ENCODE results near the gene GM2A. TPM values are rescaled to one million over a fixed set of nuclear protein-coding genes. Genes with fewer than 3 reads are reported as not detected.

The GM2A gene
- total and polyA plus RNA-seq, 9 donors, result 14.7 to 52.8 (median 28.6) TPM

GRCh38 chr5:151225071-151225470, 27.9 kb upstream of the GM2A start:
- intact Hi-C loops (cut with DNase I), result loop anchor here in 1 of 4 donors (10.0 kb wide), 1 partner anchor 100 kb away; no protein-coding TSS in a partner anchor
- Histone ChIP-seq H3K4me3 (no peak overlapping the region), H3K27me3 (no peaks in the 10 kb centered on the region), H3K27ac (no peak overlapping the region), H3K9me3 (no peaks in the 10 kb centered on the region), H3K4me1 (ENCODE audit: insufficient read depth) (peaks cover 13% of the 10 kb centered on the region), H3K36me3 (no peaks in the 10 kb centered on the region)
- TF ChIP-seq EP300 (IDR thresholded peaks at IDR 0.05), result no peak
- WGBS, 3 donors, result 96% methylated on average over 4 of the region's 4 CpGs
- DNase-seq, result no peak

GRCh38 chr5:151225475-151225874, 27.5 kb upstream of the GM2A start:
- Histone ChIP-seq H3K4me3 (no peak overlapping the region), H3K27ac (no peak overlapping the region), H3K27me3 (no peaks in the 10 kb centered on the region), H3K4me1 (ENCODE audit: insufficient read depth) (peaks cover 13% of the 10 kb centered on the region), H3K36me3 (no peaks in the 10 kb centered on the region), H3K9me3 (no peaks in the 10 kb centered on the region)
- no peak for DNase-seq
- TF ChIP-seq POLR2A (IDR thresholded peaks at IDR 0.05) (no peak), EP300 (IDR thresholded peaks at IDR 0.05) (no peak), CTCF (IDR thresholded peaks at IDR 0.05) (no peak)
- 77 to 82% (median 78%) methylated on average over 5 of the region's 5 CpGs for WGBS, 3 donors
- intact Hi-C loops (cut with DNase I), result loop anchor here in 1 of 4 donors (10.0 kb wide), 1 partner anchor 101 kb away; no protein-coding TSS in a partner anchor

- intact Hi-C loops (cut with DNase I), result loop anchor here in 1 of 4 donors (10.0 kb wide), 1 partner anchor 103 kb away; no protein-coding TSS in a partner anchor
- H3K27me3 ChIP-seq, result no peaks in the 10 kb centered on the region
- 47 to 85% (median 51%) methylated on average over 6 of the region's 6 CpGs for WGBS, 3 donors
- H3K4me1 ChIP-seq (ENCODE audit: insufficient read depth), result peaks cover 6% of the 10 kb centered on the region
- no peak for DNase-seq
- TF ChIP-seq CTCF (IDR thresholded peaks at IDR 0.05), result no peak
- no peak for TF ChIP-seq POLR2A (IDR thresholded peaks at IDR 0.05)
- TF ChIP-seq EP300 (IDR thresholded peaks at IDR 0.05), result no peak
- H3K36me3 ChIP-seq, result no peaks in the 10 kb centered on the region
- no peak overlapping the region for H3K4me3 ChIP-seq
- no peak overlapping the region for H3K27ac ChIP-seq
- no peaks in the 10 kb centered on the region for H3K9me3 ChIP-seq
These were observed 25.0 kb upstream of the GM2A start for GRCh38 chr5:151227918-151228447.

GRCh38 chr5:151228986-151229385, 24.0 kb upstream of the GM2A start:
- 69 to 87% (median 77%) methylated on average over 2 of the region's 2 CpGs for whole genome bisulfite sequencing, 3 donors
- DNase-seq, result no peak
- H3K36me3 ChIP-seq, result no peaks in the 10 kb centered on the region
- TF ChIP-seq CTCF (IDR thresholded peaks at IDR 0.05), result no peak
- TF ChIP-seq POLR2A (IDR thresholded peaks at IDR 0.05), result no peak
- no peak for TF ChIP-seq EP300 (IDR thresholded peaks at IDR 0.05)
- H3K27me3 ChIP-seq, result no peaks in the 10 kb centered on the region
- H3K4me3 ChIP-seq, result no peak overlapping the region
- H3K4me1 ChIP-seq (ENCODE audit: insufficient read depth), result peaks cover 4% of the 10 kb centered on the region
- no peaks in the 10 kb centered on the region for H3K9me3 ChIP-seq
- H3K27ac ChIP-seq, result no peak overlapping the region
- intact Hi-C loops (cut with DNase I), result loop anchor here in 1 of 4 donors (10.0 kb wide), 1 partner anchor 104 kb away; no protein-coding TSS in a partner anchor

GRCh38 chr5:151230048-151230680, 22.8 kb upstream of the GM2A start:
- intact Hi-C loops (cut with DNase I), result loop anchor here in 1 of 4 donors (10.0 kb wide), 2 partner anchors 55 to 105 kb away; no protein-coding TSS in a partner anchor

More at GRCh38 chr5:151230048-151230680, 22.8 kb upstream of the GM2A start:
- DNase-seq, result no peak
- H3K27me3 ChIP-seq, result no peaks in the 10 kb centered on the region
- 34 to 67% (median 55%) methylated on average over 6 of the region's 6 CpGs for WGBS, 3 donors
- H3K4me3 ChIP-seq, result no peak overlapping the region
- TF ChIP-seq CTCF (IDR thresholded peaks at IDR 0.05) (no peak), EP300 (IDR thresholded peaks at IDR 0.05) (no peak), POLR2A (IDR thresholded peaks at IDR 0.05) (no peak)
- H3K36me3 ChIP-seq, result no peaks in the 10 kb centered on the region
- peaks cover 8% of the 10 kb centered on the region for H3K4me1 ChIP-seq (ENCODE audit: insufficient read depth)
- H3K9me3 ChIP-seq, result no peaks in the 10 kb centered on the region
- H3K27ac ChIP-seq, result no peak overlapping the region
